ENCODE data around the gene STAT5A.
"Not testable (repeated sequence)": the region's sequence is repeated elsewhere in the genome, so short reads cannot be mapped to it uniquely, and the experiment has no call there.

STAT5A gene

DNA sequence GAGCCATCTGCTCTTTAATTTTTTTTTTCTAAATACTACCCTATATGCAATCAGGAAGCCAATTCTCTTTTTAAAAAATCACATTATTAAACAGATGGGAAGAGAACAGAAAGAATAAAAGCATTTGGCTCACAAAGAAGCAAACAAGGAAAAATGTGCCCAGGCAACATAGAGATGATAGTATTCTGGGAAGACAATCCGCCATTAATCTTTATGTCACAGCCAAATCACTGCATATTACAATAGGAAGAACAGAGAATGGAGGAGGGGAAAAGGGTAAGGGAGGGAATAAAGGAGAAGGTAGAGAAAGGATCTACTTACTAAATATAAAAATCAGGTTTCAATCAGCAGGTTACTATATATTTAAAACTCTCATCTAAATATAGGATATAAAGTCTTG lies 46.4 kb upstream of the STAT5A start:
- H3K27ac ChIP-seq (replicated peaks) = no peak overlapping the region
- no peak overlapping the region for H3K4me3 ChIP-seq (replicated peaks; ENCODE audit: insufficient read depth, low read length)
- DNase-seq (ENCODE audit: low read depth in 1 of 2, low spot score in 1 of 2) = no peak
- TF ChIP-seq, protein P1, sequence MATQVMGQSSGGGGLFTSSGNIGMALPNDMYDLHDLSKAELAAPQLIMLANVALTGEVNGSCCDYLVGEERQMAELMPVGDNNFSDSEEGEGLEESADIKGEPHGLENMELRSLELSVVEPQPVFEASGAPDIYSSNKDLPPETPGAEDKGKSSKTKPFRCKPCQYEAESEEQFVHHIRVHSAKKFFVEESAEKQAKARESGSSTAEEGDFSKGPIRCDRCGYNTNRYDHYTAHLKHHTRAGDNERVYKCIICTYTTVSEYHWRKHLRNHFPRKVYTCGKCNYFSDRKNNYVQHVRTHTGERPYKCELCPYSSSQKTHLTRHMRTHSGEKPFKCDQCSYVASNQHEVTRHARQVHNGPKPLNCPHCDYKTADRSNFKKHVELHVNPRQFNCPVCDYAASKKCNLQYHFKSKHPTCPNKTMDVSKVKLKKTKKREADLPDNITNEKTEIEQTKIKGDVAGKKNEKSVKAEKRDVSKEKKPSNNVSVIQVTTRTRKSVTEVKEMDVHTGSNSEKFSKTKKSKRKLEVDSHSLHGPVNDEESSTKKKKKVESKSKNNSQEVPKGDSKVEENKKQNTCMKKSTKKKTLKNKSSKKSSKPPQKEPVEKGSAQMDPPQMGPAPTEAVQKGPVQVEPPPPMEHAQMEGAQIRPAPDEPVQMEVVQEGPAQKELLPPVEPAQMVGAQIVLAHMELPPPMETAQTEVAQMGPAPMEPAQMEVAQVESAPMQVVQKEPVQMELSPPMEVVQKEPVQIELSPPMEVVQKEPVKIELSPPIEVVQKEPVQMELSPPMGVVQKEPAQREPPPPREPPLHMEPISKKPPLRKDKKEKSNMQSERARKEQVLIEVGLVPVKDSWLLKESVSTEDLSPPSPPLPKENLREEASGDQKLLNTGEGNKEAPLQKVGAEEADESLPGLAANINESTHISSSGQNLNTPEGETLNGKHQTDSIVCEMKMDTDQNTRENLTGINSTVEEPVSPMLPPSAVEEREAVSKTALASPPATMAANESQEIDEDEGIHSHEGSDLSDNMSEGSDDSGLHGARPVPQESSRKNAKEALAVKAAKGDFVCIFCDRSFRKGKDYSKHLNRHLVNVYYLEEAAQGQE (IDR thresholded peaks at IDR 0.05; ENCODE audit: insufficient replicate concordance, low read depth) = no peak
- TF ChIP-seq, protein P2, sequence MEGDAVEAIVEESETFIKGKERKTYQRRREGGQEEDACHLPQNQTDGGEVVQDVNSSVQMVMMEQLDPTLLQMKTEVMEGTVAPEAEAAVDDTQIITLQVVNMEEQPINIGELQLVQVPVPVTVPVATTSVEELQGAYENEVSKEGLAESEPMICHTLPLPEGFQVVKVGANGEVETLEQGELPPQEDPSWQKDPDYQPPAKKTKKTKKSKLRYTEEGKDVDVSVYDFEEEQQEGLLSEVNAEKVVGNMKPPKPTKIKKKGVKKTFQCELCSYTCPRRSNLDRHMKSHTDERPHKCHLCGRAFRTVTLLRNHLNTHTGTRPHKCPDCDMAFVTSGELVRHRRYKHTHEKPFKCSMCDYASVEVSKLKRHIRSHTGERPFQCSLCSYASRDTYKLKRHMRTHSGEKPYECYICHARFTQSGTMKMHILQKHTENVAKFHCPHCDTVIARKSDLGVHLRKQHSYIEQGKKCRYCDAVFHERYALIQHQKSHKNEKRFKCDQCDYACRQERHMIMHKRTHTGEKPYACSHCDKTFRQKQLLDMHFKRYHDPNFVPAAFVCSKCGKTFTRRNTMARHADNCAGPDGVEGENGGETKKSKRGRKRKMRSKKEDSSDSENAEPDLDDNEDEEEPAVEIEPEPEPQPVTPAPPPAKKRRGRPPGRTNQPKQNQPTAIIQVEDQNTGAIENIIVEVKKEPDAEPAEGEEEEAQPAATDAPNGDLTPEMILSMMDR (IDR thresholded peaks at IDR 0.05; ENCODE audit: insufficient read depth, low read length) = no peak
- TF ChIP-seq GABPA (IDR thresholded peaks at IDR 0.05; ENCODE audit: low read depth) (no peak), POLR2AphosphoS5 (IDR thresholded peaks at IDR 0.05; ENCODE audit: low read depth) (no peak), SPI1 (IDR thresholded peaks at IDR 0.05; ENCODE audit: borderline replicate concordance, low read depth) (no peak)
- no peaks in the 10 kb centered on the region for H3K27me3 ChIP-seq (ENCODE audit: insufficient read depth, poor library complexity, severe bottlenecking)

DNA sequence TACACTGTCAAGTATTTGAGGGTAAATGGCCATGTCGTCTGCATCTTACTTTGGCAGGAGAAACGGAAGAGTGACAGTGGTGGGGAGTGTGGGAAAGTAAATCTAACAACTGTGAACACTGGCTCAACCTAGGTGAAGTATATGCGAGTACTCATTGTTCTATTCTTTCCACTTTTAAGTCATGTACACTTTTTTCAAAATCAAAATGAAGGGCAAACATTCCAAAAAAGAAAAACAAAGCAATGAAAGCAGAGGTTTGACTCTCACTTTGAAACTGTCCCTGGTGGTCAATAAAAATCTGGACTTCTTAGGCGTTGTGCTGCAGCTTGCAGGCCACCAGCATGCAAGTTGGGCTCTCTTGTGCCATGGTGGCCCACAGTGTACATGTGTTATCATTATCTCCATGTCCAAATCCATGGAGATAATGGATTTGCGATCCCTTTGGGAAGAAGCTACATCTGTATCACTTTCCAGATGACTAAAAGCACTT lies 44.8 kb upstream of the STAT5A start:
- H3K27ac ChIP-seq (replicated peaks) = no peak overlapping the region
- no peak overlapping the region for H3K4me3 ChIP-seq (replicated peaks; ENCODE audit: insufficient read depth, low read length)
- no peaks in the 10 kb centered on the region for H3K27me3 ChIP-seq (ENCODE audit: insufficient read depth, poor library complexity, severe bottlenecking)
- DNase-seq (ENCODE audit: low read depth in 1 of 2, low spot score in 1 of 2) = no peak
- TF ChIP-seq, protein P1 (IDR thresholded peaks at IDR 0.05; ENCODE audit: insufficient replicate concordance, low read depth) = no peak
- TF ChIP-seq SPI1 (IDR thresholded peaks at IDR 0.05; ENCODE audit: borderline replicate concordance, low read depth) (no peak), POLR2AphosphoS5 (IDR thresholded peaks at IDR 0.05; ENCODE audit: low read depth) (no peak), GABPA (IDR thresholded peaks at IDR 0.05; ENCODE audit: low read depth) (no peak)
- TF ChIP-seq, protein P2 (IDR thresholded peaks at IDR 0.05; ENCODE audit: insufficient read depth, low read length) = no peak

- H3K4me3 ChIP-seq (replicated peaks; ENCODE audit: insufficient read depth, low read length); H3K27ac ChIP-seq (replicated peaks); DNase-seq (ENCODE audit: low read depth in 1 of 2, low spot score in 1 of 2); H3K27me3 ChIP-seq (ENCODE audit: insufficient read depth, poor library complexity, severe bottlenecking): not testable (repeated sequence)
These were observed 44.2 kb upstream of the STAT5A start for GRCh38 chr17:42244116-42244515.

GRCh38 chr17:42245183-42245582 lies 43.1 kb upstream of the STAT5A start:
- DNase-seq (ENCODE audit: low read depth in 1 of 2, low spot score in 1 of 2); H3K27ac ChIP-seq (replicated peaks); H3K27me3 ChIP-seq (ENCODE audit: insufficient read depth, poor library complexity, severe bottlenecking); H3K4me3 ChIP-seq (replicated peaks; ENCODE audit: insufficient read depth, low read length): not testable (repeated sequence)

GRCh38 chr17:42246515-42246914 lies 41.8 kb upstream of the STAT5A start:
- DNase-seq (ENCODE audit: low read depth in 1 of 2, low spot score in 1 of 2) = no peak
- Histone ChIP-seq H3K4me3 (replicated peaks; ENCODE audit: insufficient read depth, low read length) (no peak overlapping the region), H3K27ac (replicated peaks) (no peak overlapping the region), H3K27me3 (ENCODE audit: insufficient read depth, poor library complexity, severe bottlenecking) (no peaks in the 10 kb centered on the region)
- TF ChIP-seq, protein P2 (IDR thresholded peaks at IDR 0.05; ENCODE audit: insufficient read depth, low read length) = no peak
- TF ChIP-seq POLR2AphosphoS5 (IDR thresholded peaks at IDR 0.05; ENCODE audit: low read depth) (no peak), GABPA (IDR thresholded peaks at IDR 0.05; ENCODE audit: low read depth) (no peak), SPI1 (IDR thresholded peaks at IDR 0.05; ENCODE audit: borderline replicate concordance, low read depth) (no peak)
- TF ChIP-seq, protein P1 (IDR thresholded peaks at IDR 0.05; ENCODE audit: insufficient replicate concordance, low read depth) = no peak
